Peyer's patch (tissue), 4 donors: Measurements from ENCODE around the gene MAP3K15. TPM values are rescaled to one million over a fixed set of nuclear protein-coding genes. Genes with fewer than 3 reads are reported as not detected.

Experiments used
- DNase-seq, 3 donors: peaks; one replicate each; pipeline ENCODE4 v3.0.0-alpha.2; 2017 to 2019
- H3K27ac ChIP-seq, 4 donors: fragments of 200-600 bp; sonication (generic); one replicate each; pipeline ENCODE4 v1.5.1; 2016 to 2019
- H3K27me3 ChIP-seq, 2 donors: fragments of 200-600 bp; sonication (generic); one replicate each; pipeline ENCODE4 v1.5.1; 2019
- H3K36me3 ChIP-seq, 3 donors: fragments of 200-600 bp; sonication (generic); one replicate each; pipeline ENCODE4 v1.5.1; 2016 to 2019
- H3K4me1 ChIP-seq, 4 donors: fragments of 200-600 bp; sonication (generic); one replicate each; pipeline ENCODE4 v1.5.1; 2016 to 2019
- H3K4me3 ChIP-seq, 4 donors: fragments of 200-600 bp; sonication (generic); 1 replicate in 3 of 4; 2 replicates in 1 of 4; pipeline ENCODE4 v1.5.1; 2016 to 2019; ENCODE audit warnings: mild to moderate bottlenecking in 1 of 4
- H3K9me3 ChIP-seq, 4 donors: fragments of 200-600 bp; sonication (generic); one replicate each; pipeline ENCODE4 v1.5.1; 2016 to 2019; ENCODE audit warnings: mild to moderate bottlenecking in 1 of 4
- POLR2A ChIP-seq, 2 donors: fragments of 450-650 bp; IDR thresholded peaks; one replicate each; pipeline ENCODE4 v1.5.1; 2017; ENCODE audit warnings: antibody characterized with exemption in 2 of 2, mild to moderate bottlenecking in 2 of 2, moderate library complexity in 2 of 2
- total RNA-seq, 4 donors: library from RNA; depleted of rRNA; stranded (reverse); fragments of >200 nt; gene quantifications; one replicate each; pipeline ENCODE4 v1.1.0, GENCODE V29; 2016
- TF ChIP-seq, protein P1 (sequence below), 6 experiments: fragments of 450-650 bp in 4 of 6; fragments of 200-600 bp in 2 of 6; sonication (generic) in 1 of 6; IDR thresholded peaks; one replicate each; pipeline ENCODE4 v1.5.1; 2017 to 2019; ENCODE audit warnings: antibody characterized with exemption in 6 of 6, mild to moderate bottlenecking in 3 of 6, moderate library complexity in 1 of 6

The MAP3K15 gene
- total RNA-seq, 4 donors from 2014 or later = not detected

DNA sequence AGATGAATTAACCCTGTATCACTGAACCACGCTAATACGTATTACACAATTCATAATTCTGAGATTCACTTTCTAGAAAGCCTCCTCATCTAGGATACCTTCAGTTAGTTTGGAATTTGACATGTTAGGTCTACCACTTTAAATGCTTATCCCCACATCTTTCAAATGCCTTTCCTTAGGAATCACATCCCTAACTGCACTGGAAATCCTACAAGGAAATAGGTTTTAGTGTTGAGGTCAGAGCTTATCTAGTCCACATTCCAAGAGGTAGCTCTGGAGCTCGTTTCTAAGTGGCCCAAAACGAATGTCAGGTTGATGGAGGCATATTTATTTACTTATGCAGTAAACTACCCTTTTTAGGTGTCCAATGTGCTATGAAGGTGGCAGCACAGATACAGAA is 153.6 kb downstream of the MAP3K15 start:
- Histone ChIP-seq H3K9me3 (no peaks in the 10 kb centered on the region), H3K27me3 (no peaks in the 10 kb centered on the region), H3K4me3 (no peak overlapping the region), H3K4me1 (no peaks in the 10 kb centered on the region), H3K36me3 (peaks cover 0 to 49% (median 2%) of the 10 kb centered on the region in 3 donors), H3K27ac (no peak overlapping the region)
- no peak for TF ChIP-seq POLR2A (IDR thresholded peaks at IDR 0.05)
- TF ChIP-seq, protein P1, sequence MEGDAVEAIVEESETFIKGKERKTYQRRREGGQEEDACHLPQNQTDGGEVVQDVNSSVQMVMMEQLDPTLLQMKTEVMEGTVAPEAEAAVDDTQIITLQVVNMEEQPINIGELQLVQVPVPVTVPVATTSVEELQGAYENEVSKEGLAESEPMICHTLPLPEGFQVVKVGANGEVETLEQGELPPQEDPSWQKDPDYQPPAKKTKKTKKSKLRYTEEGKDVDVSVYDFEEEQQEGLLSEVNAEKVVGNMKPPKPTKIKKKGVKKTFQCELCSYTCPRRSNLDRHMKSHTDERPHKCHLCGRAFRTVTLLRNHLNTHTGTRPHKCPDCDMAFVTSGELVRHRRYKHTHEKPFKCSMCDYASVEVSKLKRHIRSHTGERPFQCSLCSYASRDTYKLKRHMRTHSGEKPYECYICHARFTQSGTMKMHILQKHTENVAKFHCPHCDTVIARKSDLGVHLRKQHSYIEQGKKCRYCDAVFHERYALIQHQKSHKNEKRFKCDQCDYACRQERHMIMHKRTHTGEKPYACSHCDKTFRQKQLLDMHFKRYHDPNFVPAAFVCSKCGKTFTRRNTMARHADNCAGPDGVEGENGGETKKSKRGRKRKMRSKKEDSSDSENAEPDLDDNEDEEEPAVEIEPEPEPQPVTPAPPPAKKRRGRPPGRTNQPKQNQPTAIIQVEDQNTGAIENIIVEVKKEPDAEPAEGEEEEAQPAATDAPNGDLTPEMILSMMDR (IDR thresholded peaks at IDR 0.05) = no peak
- DNase-seq = no peak

DNA sequence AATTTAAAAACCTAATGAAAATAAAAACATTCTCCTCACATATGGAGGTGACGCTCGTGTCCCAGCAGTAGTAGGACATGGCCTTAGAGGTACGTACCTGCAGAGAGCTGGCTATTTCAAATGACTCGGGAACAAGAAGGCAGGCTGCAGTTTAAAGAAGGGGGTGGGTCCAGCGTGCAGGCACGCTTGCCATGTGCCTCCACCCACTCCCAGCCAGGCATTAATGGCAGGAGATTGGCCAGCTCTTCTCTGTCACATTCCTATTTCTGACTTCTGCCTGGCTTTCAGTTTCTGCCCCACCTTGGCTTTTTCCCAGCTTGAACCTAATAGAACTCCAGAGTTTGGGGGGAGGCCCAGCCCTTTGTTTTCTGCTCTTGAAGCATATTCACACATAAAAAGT is 154.4 kb downstream of the MAP3K15 start:
- Histone ChIP-seq H3K4me1 (no peaks in the 10 kb centered on the region), H3K27me3 (no peaks in the 10 kb centered on the region), H3K9me3 (no peaks in the 10 kb centered on the region), H3K27ac (no peak overlapping the region), H3K4me3 (no peak overlapping the region), H3K36me3 (peaks cover 0 to 56% (median 2%) of the 10 kb centered on the region in 3 donors)
- no peak for TF ChIP-seq POLR2A (IDR thresholded peaks at IDR 0.05)
- TF ChIP-seq, protein P1 (IDR thresholded peaks at IDR 0.05) = no peak
- no peak for DNase-seq

DNA sequence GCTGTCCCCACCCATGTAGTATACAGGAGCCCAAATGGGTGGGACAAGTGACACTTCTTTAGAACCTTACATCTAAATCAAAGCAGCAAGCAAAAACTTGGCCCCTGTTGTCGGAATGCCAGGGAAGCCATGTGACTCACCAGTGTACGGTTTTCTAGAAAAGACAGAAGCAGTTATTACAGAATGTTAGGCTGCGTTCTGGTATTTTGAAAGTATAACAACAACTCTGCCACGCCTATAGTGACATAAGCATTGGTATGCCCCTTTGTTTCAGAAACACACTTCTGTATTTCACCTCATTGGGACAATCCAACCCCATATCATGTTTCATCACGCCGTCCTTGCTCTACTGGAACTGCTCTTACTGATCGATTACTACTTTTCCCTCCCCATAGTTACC is 156.8 kb downstream of the MAP3K15 start:
- DNase-seq = no peak

DNA sequence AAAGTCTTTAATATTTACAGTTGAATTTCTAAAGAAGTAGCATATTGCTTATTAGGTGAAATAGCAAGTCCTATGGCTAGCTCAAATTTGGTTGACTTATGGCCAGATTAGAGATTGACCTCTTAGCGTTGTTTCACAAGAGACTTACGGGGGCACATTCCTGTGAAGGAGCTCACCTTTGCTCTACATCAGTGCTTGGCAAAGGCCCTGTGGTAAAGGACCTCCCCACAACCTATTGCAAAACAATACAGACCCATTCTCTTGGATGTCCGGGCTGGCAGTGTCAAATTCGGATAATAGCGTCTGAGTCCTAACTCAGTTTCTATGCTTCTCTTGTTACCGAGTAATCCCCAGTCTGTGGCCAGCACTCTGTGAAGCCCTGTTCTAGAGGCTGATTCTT is 160.7 kb downstream of the MAP3K15 start:
- no peak for TF ChIP-seq POLR2A (IDR thresholded peaks at IDR 0.05)
- TF ChIP-seq, protein P1 (IDR thresholded peaks at IDR 0.05) = no peak
- DNase-seq = no peak
- peaks cover 0 to 82% (median 0%) of the 10 kb centered on the region in 3 donors for H3K36me3 ChIP-seq
- no peak overlapping the region for H3K27ac ChIP-seq
- no peaks in the 10 kb centered on the region for H3K27me3 ChIP-seq
- no peaks in the 10 kb centered on the region for H3K4me1 ChIP-seq
- no peaks in the 10 kb centered on the region for H3K9me3 ChIP-seq
- no peak overlapping the region for H3K4me3 ChIP-seq

More for the DNA sequence above, 156.8 kb downstream of the MAP3K15 start:
- Histone ChIP-seq H3K27me3 (no peaks in the 10 kb centered on the region), H3K4me1 (no peaks in the 10 kb centered on the region), H3K36me3 (peaks cover 0 to 67% (median 2%) of the 10 kb centered on the region in 3 donors), H3K9me3 (no peaks in the 10 kb centered on the region), H3K27ac (no peak overlapping the region), H3K4me3 (no peak overlapping the region)
- TF ChIP-seq POLR2A (IDR thresholded peaks at IDR 0.05) = no peak
- TF ChIP-seq, protein P1 (IDR thresholded peaks at IDR 0.05) = no peak

DNA sequence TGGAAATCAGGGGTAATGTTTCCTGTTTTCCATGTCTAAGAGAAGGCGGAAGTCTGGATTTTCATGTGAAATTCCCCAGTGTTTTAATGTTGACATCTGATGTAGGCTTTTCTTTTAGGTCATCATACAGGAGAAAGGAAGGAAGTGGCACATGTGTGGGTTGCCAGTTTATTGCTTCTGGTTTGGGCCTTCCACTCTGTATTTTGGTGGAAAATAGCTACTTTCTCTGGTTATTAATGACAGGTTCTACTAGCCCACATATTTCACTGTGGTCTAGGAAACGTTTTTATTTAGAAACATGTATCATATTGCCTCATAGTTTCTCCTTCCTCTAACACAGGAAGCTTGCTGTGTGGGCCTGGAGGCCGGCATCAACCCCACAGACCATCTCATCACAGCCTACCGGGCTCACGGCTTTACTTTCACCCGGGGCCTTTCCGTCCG is 164.3 kb downstream of the MAP3K15 start:
- Histone ChIP-seq H3K4me3 (no peak overlapping the region), H3K9me3 (no peaks in the 10 kb centered on the region), H3K36me3 (peaks cover 0 to 46% (median 0%) of the 10 kb centered on the region in 3 donors), H3K27me3 (no peaks in the 10 kb centered on the region), H3K4me1 (peaks cover 0 to 3% (median 0%) of the 10 kb centered on the region in 4 donors), H3K27ac (no peak overlapping the region)
- no peak for TF ChIP-seq POLR2A (IDR thresholded peaks at IDR 0.05)
- TF ChIP-seq, protein P1 (IDR thresholded peaks at IDR 0.05) = no peak
- no peak for DNase-seq

DNA sequence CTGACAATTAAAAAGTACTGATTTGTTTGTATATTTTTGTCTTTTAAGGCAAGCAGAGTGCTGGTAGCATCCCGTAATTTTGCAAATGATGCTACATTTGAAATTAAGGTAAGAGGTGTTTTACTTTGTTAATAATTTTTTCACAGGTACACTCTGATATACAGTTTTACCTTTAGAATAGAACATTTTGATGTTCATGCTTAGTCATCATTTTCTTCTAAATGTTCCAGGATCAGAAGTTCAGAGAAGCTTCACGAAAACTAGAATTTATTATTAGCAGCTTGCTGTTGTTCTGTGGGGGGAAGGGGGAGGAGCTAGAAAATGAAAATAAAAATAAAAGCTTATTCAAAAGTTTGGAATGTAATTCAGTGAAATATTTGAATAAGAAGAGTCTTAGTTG is 166.0 kb downstream of the MAP3K15 start:
- DNase-seq = no peak
- no peaks in the 10 kb centered on the region for H3K9me3 ChIP-seq
- H3K36me3 ChIP-seq = peaks cover 0 to 38% (median 0%) of the 10 kb centered on the region in 3 donors
- H3K27ac ChIP-seq = no peak overlapping the region
- TF ChIP-seq, protein P1 (IDR thresholded peaks at IDR 0.05) = no peak
- TF ChIP-seq POLR2A (IDR thresholded peaks at IDR 0.05) = no peak
- no peaks in the 10 kb centered on the region for H3K27me3 ChIP-seq
- H3K4me1 ChIP-seq = peaks cover 0 to 3% (median 0%) of the 10 kb centered on the region in 4 donors
- no peak overlapping the region for H3K4me3 ChIP-seq
